ENCODE measurements around the gene KLC1.

DNA sequence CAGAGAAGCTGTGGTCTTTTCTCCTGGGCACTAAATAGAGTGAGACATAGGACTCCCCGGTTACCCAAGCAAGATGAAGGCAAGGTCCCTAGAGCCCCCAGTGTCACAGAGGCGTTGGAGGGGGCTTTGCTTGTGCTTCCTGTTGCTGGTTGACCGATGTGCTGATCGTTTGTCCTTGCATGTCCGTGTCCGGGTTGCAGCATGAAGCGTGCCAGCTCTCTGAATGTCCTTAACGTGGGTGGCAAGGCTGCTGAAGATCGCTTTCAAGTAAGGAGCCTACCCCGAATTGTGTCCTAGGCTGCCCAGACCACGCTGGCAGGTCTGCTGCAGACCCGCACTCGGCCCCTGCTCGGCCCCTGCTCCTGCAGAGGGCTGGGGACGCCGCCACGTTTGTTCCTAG lies 63.1 kb downstream of the KLC1 start:
- TF ChIP-seq CTCF (IDR thresholded peaks at IDR 0.05): no peak
- TF ChIP-seq POLR2AphosphoS5 (IDR thresholded peaks at IDR 0.05): no peak
- no peak for TF ChIP-seq POLR2A (IDR thresholded peaks at IDR 0.05)
